Activated CD4-positive, alpha-beta memory T cell treated with anti-CD3 and anti-CD28 coated beads, Interleukin-2, amount 10 ng/mL, durations not matched to agents 7 days and 5 days (primary cell): Measurements from ENCODE around the gene ZFP37. TPM values are rescaled to one million over a fixed set of nuclear protein-coding genes. Genes with fewer than 3 reads are reported as not detected.
"Not testable (repeated sequence)": the region's sequence is repeated elsewhere in the genome, so short reads cannot be mapped to it uniquely, and the experiment has no call there.

Experiments
- CTCF ChIA-PET: fragments of 350-600 bp; sonication (Branson Sonifier 250); formaldehyde crosslinking; loops from one replicate; lab custom pipeline; 2021; ENCODE audit warnings: antibody characterized with exemption, inconsistent platforms; lab: Charles Lee
- POLR2A ChIA-PET: fragments of 350-600 bp; sonication (Branson Sonifier 250); formaldehyde crosslinking; loops from one replicate; lab custom pipeline; 2021; ENCODE audit warnings: antibody characterized with exemption; lab: Charles Lee
- DNase-seq: peaks from one replicate; pipeline ENCODE4 v3.0.0-alpha.2; 2020
- H3K27ac Mint-ChIP-seq: one replicate; pipeline ENCODE4 v1.8.0; 2021; ENCODE audit warnings: mild to moderate bottlenecking, mixed read lengths
- H3K27me3 Mint-ChIP-seq: one replicate; pipeline ENCODE4 v1.8.0; 2021; ENCODE audit warnings: mixed read lengths
- H3K36me3 Mint-ChIP-seq: one replicate; pipeline ENCODE4 v1.8.0; 2021; ENCODE audit warnings: low read depth, mixed read lengths
- H3K4me1 Mint-ChIP-seq: one replicate; pipeline ENCODE4 v1.8.0; 2021; ENCODE audit warnings: mixed read lengths
- H3K4me3 Mint-ChIP-seq: one replicate; pipeline ENCODE4 v1.8.0; 2021; ENCODE audit warnings: mild to moderate bottlenecking, mixed read lengths
- H3K9me3 Mint-ChIP-seq: one replicate; pipeline ENCODE4 v1.8.0; 2021; ENCODE audit warnings: mixed read lengths
- total RNA-seq, 2 experiments: library from RNA; stranded (reverse); gene quantifications; one replicate each; pipeline ENCODE4 v1.2.3, GENCODE V29; 2021

The ZFP37 gene
- total RNA-seq, result under 1 TPM; 0.78 to 0.81 TPM

GRCh38 chr9:113056191-113057106 lies at the start of gene ZFP37:
TSS of gene ZFP37 (minus strand) at chr9:113056724. CDS start at chr9:113056688, 36 bp downstream.
- Mint-ChIP-seq H3K4me1 (no peaks in the 10 kb centered on the region), H3K4me3 (no peak within 1 kb of the TSS)

DNA sequence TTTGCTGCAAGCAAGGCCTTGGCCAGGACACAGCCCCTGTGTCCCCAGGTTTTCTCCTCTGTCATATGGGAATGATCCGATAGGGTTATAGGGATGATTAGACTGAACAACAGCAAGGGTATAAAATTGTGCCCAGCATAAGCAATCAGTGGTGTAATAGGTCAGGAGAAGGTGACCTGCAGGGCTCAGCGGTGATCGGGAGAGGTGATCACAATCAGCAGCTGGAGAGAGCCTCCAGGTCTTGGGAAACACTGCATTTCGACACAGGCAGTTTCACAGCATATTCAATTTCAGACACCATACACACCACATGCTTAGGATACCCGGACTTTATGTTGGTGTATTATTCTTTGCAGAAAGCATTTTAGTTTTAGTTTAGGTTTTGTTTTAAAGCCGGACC lies 48.8 kb upstream of the ZFP37 start:
- H3K27ac Mint-ChIP-seq, DNase-seq, CTCF ChIA-PET, H3K36me3 Mint-ChIP-seq, H3K27me3 Mint-ChIP-seq, H3K9me3 Mint-ChIP-seq, H3K4me3 Mint-ChIP-seq, POLR2A ChIA-PET, H3K4me1 Mint-ChIP-seq: not testable (repeated sequence)

More at GRCh38 chr9:113056191-113057106, at the start of gene ZFP37:
- peak; percentile 68 for DNase-seq
- no peaks in the 10 kb centered on the region for H3K36me3 Mint-ChIP-seq
- peaks cover 8% of the 10 kb centered on the region for H3K9me3 Mint-ChIP-seq
- H3K27ac Mint-ChIP-seq, result no peak within 1 kb of the TSS
- ChIA-PET CTCF (no interaction called here), POLR2A (no interaction called here)
- no peaks in the 10 kb centered on the region for H3K27me3 Mint-ChIP-seq

DNA sequence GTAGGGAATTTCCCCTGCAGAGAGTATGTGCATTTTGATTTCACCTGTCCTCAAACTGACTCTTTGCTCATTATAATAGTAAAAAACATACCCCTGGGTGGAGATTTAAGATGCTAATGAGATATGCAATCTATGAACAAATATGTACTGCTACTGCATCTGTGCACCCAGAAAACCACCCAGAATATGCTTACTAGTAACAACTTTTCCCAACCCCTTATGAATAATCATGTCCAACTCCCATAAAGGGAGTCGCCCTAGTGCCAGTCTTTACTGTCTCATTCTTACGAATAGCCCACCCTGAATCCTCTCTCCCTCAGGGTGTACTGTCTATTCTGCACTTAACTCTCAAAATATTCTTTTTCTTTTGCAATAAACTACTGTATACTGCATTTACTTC lies 39.0 kb upstream of the ZFP37 start:
- Mint-ChIP-seq H3K36me3 (no peaks in the 10 kb centered on the region), H3K9me3 (peaks cover under 1% of the 10 kb centered on the region), H3K4me3 (no peak overlapping the region), H3K27ac (no peak overlapping the region), H3K27me3 (peaks cover 18% of the 10 kb centered on the region), H3K4me1 (no peaks in the 10 kb centered on the region)
- ChIA-PET CTCF (no interaction called here), POLR2A (no interaction called here)
- no peak for DNase-seq

DNA sequence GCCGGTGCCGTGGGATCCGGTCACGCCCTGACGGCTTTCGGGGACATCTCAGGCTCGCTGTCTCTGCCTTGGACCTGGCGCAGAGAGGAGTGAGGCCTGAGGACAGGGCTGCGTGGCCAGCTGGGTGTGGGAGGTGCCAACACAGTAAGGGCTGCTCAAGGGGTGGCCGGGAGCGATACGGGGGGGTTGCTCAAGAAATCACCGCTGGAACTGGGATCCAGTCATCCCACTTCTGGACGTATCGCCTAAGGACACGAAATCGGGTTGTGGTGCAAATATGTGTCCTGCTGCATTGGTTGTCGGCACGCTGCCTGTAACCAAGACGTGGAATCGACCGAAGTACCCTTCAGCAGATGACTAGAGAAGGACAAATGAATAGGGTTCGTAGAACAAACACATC lies 33.4 kb upstream of the ZFP37 start:
- H3K9me3 Mint-ChIP-seq, H3K27ac Mint-ChIP-seq: not testable (repeated sequence)

DNA sequence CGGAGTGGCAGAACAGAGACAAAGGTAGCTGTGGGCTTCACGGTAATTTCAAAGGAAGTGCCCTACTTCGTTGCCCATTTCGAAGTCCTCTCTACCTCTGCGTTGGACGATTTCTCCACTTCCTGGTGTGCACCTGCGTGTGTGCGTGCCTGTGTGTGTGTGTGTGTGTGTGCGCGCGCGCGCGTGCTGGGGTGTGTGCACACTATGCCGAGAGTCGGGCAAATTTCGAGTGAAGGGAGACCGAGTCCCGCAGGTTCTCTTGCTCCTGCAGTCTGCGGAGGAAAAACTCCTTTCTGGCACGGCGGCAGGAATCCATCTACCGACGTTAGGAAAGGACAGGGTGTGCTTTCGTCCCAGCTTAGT lies 32.6 kb upstream of the ZFP37 start:
- DNase-seq, CTCF ChIA-PET, H3K36me3 Mint-ChIP-seq, H3K9me3 Mint-ChIP-seq, POLR2A ChIA-PET, H3K27ac Mint-ChIP-seq, H3K4me1 Mint-ChIP-seq, H3K4me3 Mint-ChIP-seq: not testable (repeated sequence)
- H3K27me3 Mint-ChIP-seq, result peaks cover 17% of the 10 kb centered on the region

More for the DNA sequence above, 33.4 kb upstream of the ZFP37 start:
- H3K4me3 Mint-ChIP-seq, H3K4me1 Mint-ChIP-seq, DNase-seq, POLR2A ChIA-PET, H3K36me3 Mint-ChIP-seq, CTCF ChIA-PET: not testable (repeated sequence)
- H3K27me3 Mint-ChIP-seq, result peaks cover 17% of the 10 kb centered on the region

DNA sequence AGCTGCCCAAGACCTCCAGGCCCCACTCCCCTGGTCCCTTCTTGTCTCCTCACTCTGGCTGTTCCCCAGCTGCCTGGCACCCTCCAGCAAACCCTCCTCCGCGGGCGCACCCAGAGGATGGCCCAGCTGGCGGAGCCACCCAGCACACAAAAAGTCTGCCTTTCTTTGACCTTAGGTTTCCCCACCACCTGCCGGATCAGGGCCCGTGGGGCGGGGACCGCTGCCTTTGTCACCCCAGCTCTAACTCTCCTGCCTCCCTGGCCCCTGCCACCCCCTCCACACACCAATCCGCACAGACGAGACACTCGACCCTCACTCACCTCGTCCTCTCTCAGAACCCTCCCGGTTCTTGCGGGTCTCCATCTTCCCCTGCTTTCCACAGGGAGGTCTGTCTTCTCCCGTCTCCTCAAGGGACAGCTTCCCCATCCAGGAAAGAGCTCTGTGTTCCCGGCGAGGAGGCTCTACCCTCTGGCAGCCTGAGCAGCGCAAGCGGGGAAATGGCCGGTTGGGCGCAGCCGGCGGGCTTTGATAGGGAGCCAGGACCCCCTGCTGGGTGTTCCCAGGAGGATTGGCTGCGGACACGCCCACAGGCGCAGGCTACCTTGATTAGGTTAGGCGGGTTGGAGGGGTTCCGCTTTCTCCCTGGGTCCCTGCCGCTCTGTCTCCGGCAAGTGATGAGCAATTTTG lies 32.1 kb upstream of the ZFP37 start:
- not testable (repeated sequence) for DNase-seq

GRCh38 chr9:113062932-113063310 lies 6.4 kb upstream of the ZFP37 start:
- POLR2A ChIA-PET, CTCF ChIA-PET, H3K4me1 Mint-ChIP-seq: not testable (repeated sequence)

More for the DNA sequence above, 32.1 kb upstream of the ZFP37 start:
- H3K4me3 Mint-ChIP-seq, H3K36me3 Mint-ChIP-seq, H3K9me3 Mint-ChIP-seq, POLR2A ChIA-PET, H3K27ac Mint-ChIP-seq, CTCF ChIA-PET, H3K4me1 Mint-ChIP-seq: not testable (repeated sequence)
- peaks cover 17% of the 10 kb centered on the region for H3K27me3 Mint-ChIP-seq

GRCh38 chr9:113062256-113062931 lies 5.9 kb upstream of the ZFP37 start:
- H3K4me3 Mint-ChIP-seq, H3K4me1 Mint-ChIP-seq, H3K27ac Mint-ChIP-seq, H3K9me3 Mint-ChIP-seq, CTCF ChIA-PET, H3K27me3 Mint-ChIP-seq, DNase-seq, H3K36me3 Mint-ChIP-seq, POLR2A ChIA-PET: not testable (repeated sequence)

More at GRCh38 chr9:113062932-113063310, 6.4 kb upstream of the ZFP37 start:
- not testable (repeated sequence) for H3K27ac Mint-ChIP-seq, H3K9me3 Mint-ChIP-seq, H3K4me3 Mint-ChIP-seq, H3K36me3 Mint-ChIP-seq, H3K27me3 Mint-ChIP-seq
- DNase-seq, result peak; percentile 28

GRCh38 chr9:113061072-113061850 lies 4.7 kb upstream of the ZFP37 start:
- peak; percentile 30 for DNase-seq
- H3K9me3 Mint-ChIP-seq, H3K4me1 Mint-ChIP-seq, CTCF ChIA-PET, H3K36me3 Mint-ChIP-seq, H3K4me3 Mint-ChIP-seq, H3K27me3 Mint-ChIP-seq, POLR2A ChIA-PET, H3K27ac Mint-ChIP-seq: not testable (repeated sequence)

- H3K27ac Mint-ChIP-seq, H3K27me3 Mint-ChIP-seq, H3K4me1 Mint-ChIP-seq, POLR2A ChIA-PET, CTCF ChIA-PET, DNase-seq, H3K4me3 Mint-ChIP-seq, H3K9me3 Mint-ChIP-seq, H3K36me3 Mint-ChIP-seq: not testable (repeated sequence)
Observed at GRCh38 chr9:113059581-113060284, 3.2 kb upstream of the ZFP37 start.

- Mint-ChIP-seq H3K4me3 (no peak overlapping the region), H3K9me3 (peaks cover 8% of the 10 kb centered on the region), H3K4me1 (no peaks in the 10 kb centered on the region), H3K36me3 (no peaks in the 10 kb centered on the region), H3K27me3 (no peaks in the 10 kb centered on the region), H3K27ac (no peak overlapping the region)
- CTCF ChIA-PET, result no interaction called here
- POLR2A ChIA-PET, result no interaction called here
- no peak for DNase-seq
Observed at GRCh38 chr9:113057193-113057592, 669 bp upstream of the ZFP37 start.

- ChIA-PET CTCF (interaction anchor here (1.1 kb wide), 1 partner anchor 11 kb away, joined by 3 read pairs; no protein-coding TSS in a partner anchor), POLR2A (no interaction called here)
- DNase-seq, result no peak
- Mint-ChIP-seq H3K27ac (no peak overlapping the region), H3K4me3 (no peak overlapping the region), H3K36me3 (peaks cover 36% of the 10 kb centered on the region), H3K9me3 (peaks cover 71% of the 10 kb centered on the region), H3K4me1 (no peaks in the 10 kb centered on the region), H3K27me3 (no peaks in the 10 kb centered on the region)
Observed at GRCh38 chr9:113042884-113043657, 13.5 kb downstream of the ZFP37 start.
